ENCODE data around the gene CPNE2. TPM values are rescaled to one million over a fixed set of nuclear protein-coding genes. Genes with fewer than 3 reads are reported as not detected.

CPNE2 gene
- polyA plus RNA-seq (ENCODE audit: low read depth in 6 of 6), result 1 to 10 TPM in 1 of 6 donors, under 1 TPM in 3, not detected in 2; 0.53 to 1.3 (median 0.76) TPM

- no peaks in the 10 kb centered on the region for H3K9me3 Mint-ChIP-seq
- H3K36me3 Mint-ChIP-seq, result no peaks in the 10 kb centered on the region
- peak; percentile 44 to 49 for ATAC-seq (ENCODE audit: low read depth in 2 of 2)
- H3K27me3 Mint-ChIP-seq, result peaks cover 16 to 33% (median 18%) of the 10 kb centered on the region in 3 donors
- peaks cover 4 to 9% (median 5%) of the 10 kb centered on the region in 3 donors for H3K4me1 Mint-ChIP-seq
- peak within 1 kb of the TSS in 3 of 6 donors; percentile 26 to 70 (median 59) for H3K27ac Mint-ChIP-seq
- no peak for DNase-seq
- H3K4me3 Mint-ChIP-seq, result peak within 1 kb of the TSS; percentile 72 to 88 (median 80)
Observed at GRCh38 chr16:57091975-57092785, at the start of gene CPNE2. Gene CPNE2 (plus strand): TSS chr16:57092583. CDS start chr16:57110743, 18,160 bp downstream.

GRCh38 chr16:57043248-57043647, 49.1 kb upstream of the CPNE2 start:
- Mint-ChIP-seq H3K36me3 (peaks cover 5 to 10% of the 10 kb centered on the region in 2 donors), H3K9me3 (peaks cover 0 to 6% (median 0%) of the 10 kb centered on the region in 7 donors), H3K27ac (peak overlapping the region; percentile 72 to 98 (median 97)), H3K4me1 (peaks cover 74 to 83% (median 75%) of the 10 kb centered on the region in 3 donors), H3K27me3 (no peaks in the 10 kb centered on the region), H3K4me3 (peak overlapping the region in 7 of 8 donors; percentile 72 to 92 (median 86))
- DNase-seq, result no peak
- ATAC-seq (ENCODE audit: low read depth in 2 of 2), result no peak

GRCh38 chr16:57044931-57045693, 47.3 kb upstream of the CPNE2 start:
- peaks cover 0 to 6% (median 0%) of the 10 kb centered on the region in 7 donors for H3K9me3 Mint-ChIP-seq
- DNase-seq (no peak), ATAC-seq (ENCODE audit: low read depth in 2 of 2) (no peak)
- H3K4me3 Mint-ChIP-seq, result peak overlapping the region in 7 of 8 donors; percentile 62 to 85 (median 73)
- H3K4me1 Mint-ChIP-seq, result peaks cover 60 to 65% (median 62%) of the 10 kb centered on the region in 3 donors
- H3K36me3 Mint-ChIP-seq, result peaks cover 5 to 10% of the 10 kb centered on the region in 2 donors
- peak overlapping the region; percentile 88 to 97 (median 93) for H3K27ac Mint-ChIP-seq
- H3K27me3 Mint-ChIP-seq, result no peaks in the 10 kb centered on the region

GRCh38 chr16:57045694-57046381, 46.5 kb upstream of the CPNE2 start:
- Mint-ChIP-seq H3K36me3 (peaks cover 5 to 6% of the 10 kb centered on the region in 2 donors), H3K4me3 (peak overlapping the region in 7 of 8 donors; percentile 62 to 85 (median 73)), H3K9me3 (peaks cover 0 to 5% (median 0%) of the 10 kb centered on the region in 7 donors), H3K27ac (peak overlapping the region; percentile 88 to 97 (median 93)), H3K27me3 (no peaks in the 10 kb centered on the region), H3K4me1 (peaks cover 53 to 59% (median 55%) of the 10 kb centered on the region in 3 donors)
- ATAC-seq (ENCODE audit: low read depth in 2 of 2), result peak; percentile 46 to 58
- DNase-seq, result peak; percentile 50

GRCh38 chr16:57048095-57048494, 44.3 kb upstream of the CPNE2 start:
- Mint-ChIP-seq H3K27me3 (no peaks in the 10 kb centered on the region), H3K9me3 (no peaks in the 10 kb centered on the region), H3K36me3 (peaks cover 0 to 5% of the 10 kb centered on the region in 2 donors), H3K4me1 (peaks cover 30 to 38% (median 37%) of the 10 kb centered on the region in 3 donors), H3K4me3 (peak overlapping the region in 1 of 8 donors; percentile 21), H3K27ac (peak overlapping the region in 3 of 6 donors; percentile 47 to 94 (median 63))
- DNase-seq, result no peak
- no peak for ATAC-seq (ENCODE audit: low read depth in 2 of 2)

- Mint-ChIP-seq H3K4me1 (peaks cover 14 to 25% (median 23%) of the 10 kb centered on the region in 3 donors), H3K27ac (no peak overlapping the region), H3K4me3 (no peak overlapping the region), H3K27me3 (no peaks in the 10 kb centered on the region), H3K36me3 (peaks cover 0 to 11% of the 10 kb centered on the region in 2 donors), H3K9me3 (no peaks in the 10 kb centered on the region)
- ATAC-seq (ENCODE audit: low read depth in 2 of 2), result no peak
- DNase-seq, result no peak
Observed at GRCh38 chr16:57049678-57050077, 42.7 kb upstream of the CPNE2 start.

- peak overlapping the region in 2 of 6 donors; percentile 32 to 85 for H3K27ac Mint-ChIP-seq
- no peak overlapping the region for H3K4me3 Mint-ChIP-seq
- no peaks in the 10 kb centered on the region for H3K9me3 Mint-ChIP-seq
- ATAC-seq (ENCODE audit: low read depth in 2 of 2) (no peak), DNase-seq (no peak)
- no peaks in the 10 kb centered on the region for H3K27me3 Mint-ChIP-seq
- peaks cover 0 to 14% (median 2%) of the 10 kb centered on the region in 3 donors for H3K4me1 Mint-ChIP-seq
- H3K36me3 Mint-ChIP-seq, result peaks cover 0 to 11% of the 10 kb centered on the region in 2 donors
Observed at GRCh38 chr16:57051696-57052228, 40.6 kb upstream of the CPNE2 start.

GRCh38 chr16:57053206-57053605, 39.2 kb upstream of the CPNE2 start:
- Mint-ChIP-seq H3K9me3 (no peaks in the 10 kb centered on the region), H3K4me1 (peaks cover 0 to 9% (median 2%) of the 10 kb centered on the region in 3 donors), H3K27me3 (no peaks in the 10 kb centered on the region), H3K27ac (peak overlapping the region in 1 of 6 donors; percentile 3), H3K4me3 (no peak overlapping the region), H3K36me3 (peaks cover 0 to 19% of the 10 kb centered on the region in 2 donors)
- no peak for DNase-seq
- ATAC-seq (ENCODE audit: low read depth in 2 of 2), result no peak

GRCh38 chr16:57054338-57054737, 38.0 kb upstream of the CPNE2 start:
- peaks cover 0 to 7% (median 2%) of the 10 kb centered on the region in 3 donors for H3K4me1 Mint-ChIP-seq
- DNase-seq, result no peak

GRCh38 chr16:57054771-57055170, 37.6 kb upstream of the CPNE2 start:
- H3K36me3 Mint-ChIP-seq, result peaks cover 0 to 19% of the 10 kb centered on the region in 2 donors
- no peak for ATAC-seq (ENCODE audit: low read depth in 2 of 2)
- peaks cover 0 to 7% (median 2%) of the 10 kb centered on the region in 3 donors for H3K4me1 Mint-ChIP-seq
- H3K4me3 Mint-ChIP-seq, result no peak overlapping the region
- no peaks in the 10 kb centered on the region for H3K27me3 Mint-ChIP-seq
- H3K27ac Mint-ChIP-seq, result no peak overlapping the region
- no peak for DNase-seq
- H3K9me3 Mint-ChIP-seq, result no peaks in the 10 kb centered on the region

More at GRCh38 chr16:57054338-57054737, 38.0 kb upstream of the CPNE2 start:
- peaks cover 0 to 19% of the 10 kb centered on the region in 2 donors for H3K36me3 Mint-ChIP-seq
- ATAC-seq (ENCODE audit: low read depth in 2 of 2), result no peak
- no peaks in the 10 kb centered on the region for H3K27me3 Mint-ChIP-seq
- no peak overlapping the region for H3K4me3 Mint-ChIP-seq
- H3K27ac Mint-ChIP-seq, result no peak overlapping the region
- no peaks in the 10 kb centered on the region for H3K9me3 Mint-ChIP-seq

GRCh38 chr16:57055671-57056070, 36.7 kb upstream of the CPNE2 start:
- Mint-ChIP-seq H3K4me1 (peaks cover 0 to 7% (median 2%) of the 10 kb centered on the region in 3 donors), H3K4me3 (no peak overlapping the region), H3K9me3 (no peaks in the 10 kb centered on the region), H3K27ac (no peak overlapping the region), H3K36me3 (peaks cover 0 to 26% of the 10 kb centered on the region in 2 donors), H3K27me3 (no peaks in the 10 kb centered on the region)
- no peak for ATAC-seq (ENCODE audit: low read depth in 2 of 2)
- DNase-seq, result no peak

- Mint-ChIP-seq H3K9me3 (no peaks in the 10 kb centered on the region), H3K27ac (peak overlapping the region in 3 of 6 donors; percentile 24 to 88 (median 81)), H3K4me1 (peaks cover 0 to 4% (median 0%) of the 10 kb centered on the region in 3 donors), H3K36me3 (peaks cover 0 to 20% of the 10 kb centered on the region in 2 donors), H3K27me3 (no peaks in the 10 kb centered on the region), H3K4me3 (no peak overlapping the region)
- DNase-seq (no peak), ATAC-seq (ENCODE audit: low read depth in 2 of 2) (no peak)
Observed at GRCh38 chr16:57058291-57058861, 34.0 kb upstream of the CPNE2 start.
